GM21447 (cell line): ENCODE results near the gene ZNF425.
"Not testable (repeated sequence)": the region's sequence is repeated elsewhere in the genome, so short reads cannot be mapped to it uniquely, and the experiment has no call there.

Source experiments
- ATAC-seq: cut with Tn5 transposase; IDR thresholded peaks from one replicate; pipeline ENCODE4 v1.9.1; 2021; ENCODE audit not compliant: unreplicated experiment

Gene ZNF425

DNA sequence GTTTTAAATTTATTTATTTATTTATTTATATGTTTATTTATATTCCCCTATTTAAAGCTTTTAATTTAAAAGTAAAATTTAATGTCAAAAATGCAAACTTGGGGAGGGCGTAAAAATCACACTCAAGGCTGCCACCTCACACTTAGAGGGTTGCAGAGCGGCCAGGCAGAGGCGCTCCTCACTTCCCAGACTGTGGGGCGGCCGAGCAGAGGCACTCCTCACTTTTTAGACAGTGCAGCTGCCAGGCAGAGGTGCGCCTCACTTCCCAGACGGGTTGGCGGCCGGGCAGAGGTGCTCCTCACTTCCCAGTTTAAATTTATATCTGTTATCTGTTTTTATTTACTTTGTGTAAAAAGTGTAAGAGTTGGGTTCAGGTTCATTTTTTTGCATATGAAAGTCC lies 10.0 kb upstream of the ZNF425 start:
- ATAC-seq, result no peak

DNA sequence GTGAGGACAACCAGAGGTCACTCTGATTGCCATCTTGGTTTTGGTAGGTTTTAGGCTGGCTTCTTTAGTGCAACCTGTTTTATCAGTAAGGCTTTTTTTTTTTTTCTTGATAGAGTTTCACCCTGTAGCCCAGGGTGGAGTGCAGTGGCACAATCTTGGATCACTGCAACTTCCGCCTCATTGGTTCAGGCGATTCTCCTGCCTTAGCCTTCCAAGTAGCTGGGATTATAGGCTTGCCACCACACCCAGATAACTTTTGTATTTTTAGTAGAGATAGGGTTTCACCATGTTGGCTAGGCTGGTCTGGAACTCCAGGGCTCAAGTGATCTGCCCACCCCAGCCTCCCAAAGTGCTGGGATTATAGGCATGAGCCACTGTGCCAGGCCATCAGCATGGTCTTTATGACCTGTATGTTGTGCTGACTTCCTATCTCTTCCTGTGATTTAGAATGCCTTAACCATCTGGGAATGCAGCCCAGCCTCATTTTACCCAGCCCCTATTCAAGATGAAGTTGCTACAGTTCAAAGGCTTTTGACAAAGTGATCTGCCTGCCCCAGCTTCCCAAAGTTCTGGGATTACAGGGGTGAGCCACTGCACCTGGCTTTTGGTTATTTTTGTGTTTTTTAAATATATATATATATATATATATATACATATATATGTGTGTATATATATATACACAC lies 7.0 kb upstream of the ZNF425 start:
- no peak for ATAC-seq

DNA sequence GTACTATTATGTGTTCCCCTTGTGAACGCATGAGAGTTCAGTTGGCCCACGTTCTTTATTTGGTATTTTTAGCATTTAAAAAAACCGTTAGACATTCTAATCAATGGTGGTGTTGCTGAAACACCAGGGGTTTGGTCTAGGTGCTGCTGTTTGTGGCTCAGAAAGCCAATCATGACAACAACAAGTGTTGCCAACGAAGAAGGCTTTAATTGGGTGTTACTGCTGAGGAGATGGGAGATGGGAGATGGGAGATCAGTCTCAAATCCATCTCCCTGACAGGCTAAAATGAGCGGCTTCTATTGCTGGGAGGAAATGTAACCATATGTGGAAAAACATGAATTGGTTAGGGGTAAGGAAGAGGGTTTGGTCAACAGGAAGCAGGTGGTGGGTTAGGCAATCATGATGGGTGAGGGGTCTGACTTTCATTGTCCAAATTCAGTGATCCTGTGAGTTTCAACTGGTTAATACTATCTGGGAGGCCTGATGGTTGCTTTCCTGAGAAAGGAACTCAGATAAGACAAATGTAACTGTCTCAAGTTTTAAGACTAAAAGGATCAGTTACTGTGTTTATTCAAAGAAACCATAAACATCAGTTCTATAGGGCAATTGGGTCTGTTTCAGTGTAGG lies 4.6 kb upstream of the ZNF425 start:
- no peak for ATAC-seq

DNA sequence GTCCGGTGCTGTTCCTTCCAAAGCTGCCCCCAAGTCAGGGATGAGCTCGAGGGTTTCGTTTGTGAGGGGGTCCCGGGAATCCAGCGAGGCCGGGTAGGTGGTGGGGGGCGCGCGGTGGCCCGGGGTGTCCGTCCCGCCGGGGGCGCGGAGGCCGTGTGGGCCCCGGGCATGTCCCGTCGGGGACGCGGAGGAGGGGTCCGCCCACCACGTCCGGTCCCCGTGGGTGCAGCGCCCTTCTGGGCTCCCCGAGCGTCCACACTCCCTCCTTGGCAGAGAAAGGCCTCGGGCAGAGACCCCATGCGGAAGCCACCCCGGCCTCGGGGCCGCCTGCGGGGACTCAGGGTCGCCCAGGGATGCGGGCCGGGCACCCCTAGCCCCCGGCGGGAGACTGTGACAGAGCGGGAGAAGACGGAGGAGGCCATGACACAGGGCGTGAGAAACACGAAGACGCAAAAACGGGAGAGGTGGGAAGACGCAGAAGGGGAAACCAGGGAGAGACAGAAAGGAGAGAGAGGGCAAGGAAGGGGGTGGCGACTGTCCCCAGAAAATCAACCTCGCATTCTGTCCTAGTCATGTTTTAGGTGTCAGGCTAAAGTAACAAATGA lies 640 bp upstream of the ZNF425 start:
- ATAC-seq, result peak; percentile 51

DNA sequence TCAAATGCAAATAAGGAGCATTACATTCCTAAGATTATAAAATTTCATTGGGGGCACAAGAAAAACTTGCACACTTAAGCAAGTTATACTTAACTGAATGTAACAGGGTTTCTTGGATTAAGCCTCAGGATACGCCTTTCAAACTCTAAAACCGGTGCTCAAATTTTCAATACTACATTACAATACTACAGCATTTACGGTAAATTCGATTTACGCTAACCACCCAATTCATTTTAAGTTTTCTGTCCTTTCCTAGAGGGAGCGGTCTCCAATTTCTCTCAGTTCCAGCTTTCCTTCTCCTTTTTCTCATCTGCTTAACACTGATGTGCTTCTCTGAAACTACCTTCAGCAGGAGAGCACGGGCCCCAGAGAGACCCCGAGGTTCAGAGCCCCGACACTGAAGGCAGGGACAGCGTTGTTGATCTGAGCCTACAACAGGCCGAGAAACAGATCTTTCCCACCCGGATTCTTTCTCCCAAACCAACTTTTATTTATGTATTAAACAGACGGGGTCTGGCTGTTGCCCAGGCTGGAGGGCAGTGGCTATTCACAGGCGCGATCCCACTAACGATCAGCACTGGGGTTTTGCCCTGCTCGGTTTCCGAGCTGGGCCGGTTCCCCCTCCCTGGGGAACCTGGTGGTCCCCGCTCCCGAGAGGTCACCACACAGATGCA lies 798 bp downstream of the ZNF425 start:
- ATAC-seq, result no peak

DNA sequence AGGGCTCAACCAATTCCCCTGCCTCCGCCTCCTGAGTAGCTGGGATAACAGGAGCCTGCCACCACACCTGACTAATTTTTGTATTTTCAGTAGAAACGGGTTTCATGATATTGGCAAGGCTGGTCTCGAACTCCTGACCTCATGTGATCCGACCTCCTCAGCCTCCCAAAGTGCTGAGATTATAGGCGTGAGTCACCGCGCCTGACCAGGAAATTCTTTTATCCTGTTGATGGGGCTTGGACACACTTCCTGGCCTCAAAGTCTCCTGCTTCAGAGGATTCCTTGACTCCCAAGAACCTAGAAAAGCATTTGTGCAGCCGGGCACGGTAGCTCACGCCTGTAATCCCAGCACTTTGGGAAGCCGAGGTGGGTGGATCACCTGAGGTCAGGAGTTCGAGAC lies 16.2 kb downstream of the ZNF425 start:
- ATAC-seq, result no peak

DNA sequence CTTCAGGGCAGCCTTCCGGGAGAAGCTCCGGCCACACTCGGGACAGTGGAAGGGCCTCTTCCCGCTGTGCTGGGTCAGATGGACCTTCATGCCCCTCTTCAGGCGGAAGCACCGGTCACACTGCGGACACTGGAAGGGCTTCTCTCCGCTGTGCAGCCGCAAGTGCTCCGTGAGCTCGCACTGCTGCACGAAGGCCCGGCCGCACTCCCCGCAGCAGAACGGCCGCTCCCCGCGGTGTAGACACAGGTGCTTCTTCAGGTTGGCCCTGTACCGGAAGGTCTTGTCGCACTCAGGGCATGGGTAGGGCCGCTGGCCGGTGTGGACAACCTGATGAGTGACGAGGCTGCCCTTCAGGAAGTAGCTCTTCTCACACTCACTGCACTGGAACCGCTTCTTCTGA lies 21.4 kb downstream of the ZNF425 start:
- no peak for ATAC-seq

DNA sequence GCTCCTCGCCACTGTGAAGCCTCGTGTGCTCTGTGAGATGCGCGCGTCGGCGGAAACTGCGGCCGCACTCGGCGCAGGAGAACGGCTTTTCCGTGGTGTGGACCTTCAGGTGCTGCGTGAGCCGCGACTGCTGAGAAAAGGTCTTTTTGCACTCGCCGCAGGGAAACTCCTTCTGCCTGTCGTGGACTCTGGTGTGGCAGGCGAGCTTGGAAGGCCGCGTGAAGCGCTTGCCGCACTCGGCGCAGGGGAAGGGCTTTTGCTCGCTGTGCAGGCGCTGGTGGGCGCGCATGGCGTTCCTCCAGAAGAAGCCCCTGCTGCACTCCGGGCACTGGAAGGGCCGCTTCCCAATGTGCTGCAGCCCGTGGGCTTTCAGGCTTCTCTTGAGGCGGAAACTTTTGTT lies 21.9 kb downstream of the ZNF425 start:
- no peak for ATAC-seq

DNA sequence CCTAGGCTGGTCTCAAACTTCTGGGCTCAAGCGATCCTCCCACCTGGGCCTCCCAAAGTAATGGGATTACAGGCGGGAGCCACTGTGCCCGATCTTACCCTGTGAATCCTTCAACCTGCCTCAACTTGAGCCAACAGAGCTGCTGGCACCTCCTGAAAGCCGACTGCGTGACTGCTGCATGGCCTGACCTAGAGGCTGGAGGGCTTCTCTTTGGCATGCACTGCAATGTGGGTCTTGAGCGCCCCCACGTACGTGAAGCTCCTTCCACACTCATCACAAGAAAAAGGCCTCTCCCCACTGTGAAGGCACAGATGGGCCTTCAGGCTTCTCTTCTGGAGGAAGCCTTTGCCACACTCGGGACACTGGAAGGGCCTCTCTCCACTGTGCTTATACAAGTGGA lies 22.7 kb downstream of the ZNF425 start:
- ATAC-seq, result no peak

DNA sequence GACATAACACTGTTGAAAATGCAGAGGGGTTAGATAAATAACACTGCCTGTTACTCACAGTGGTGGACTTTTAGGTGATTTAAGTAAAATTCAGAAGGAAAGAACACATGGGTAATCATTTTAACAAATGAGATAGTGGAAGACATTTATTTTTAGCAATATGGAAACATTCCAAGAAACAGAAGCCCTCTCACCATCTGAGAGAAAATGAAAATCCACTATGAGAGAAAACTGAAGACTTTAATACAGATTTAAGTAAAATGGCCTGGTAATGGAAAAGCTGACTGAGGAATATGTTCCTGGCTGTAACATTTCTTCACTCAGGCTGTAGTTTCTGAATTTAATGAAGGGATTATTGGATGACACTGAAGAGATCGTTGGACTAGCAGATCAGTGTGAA lies 23.5 kb downstream of the ZNF425 start:
- no peak for ATAC-seq

DNA sequence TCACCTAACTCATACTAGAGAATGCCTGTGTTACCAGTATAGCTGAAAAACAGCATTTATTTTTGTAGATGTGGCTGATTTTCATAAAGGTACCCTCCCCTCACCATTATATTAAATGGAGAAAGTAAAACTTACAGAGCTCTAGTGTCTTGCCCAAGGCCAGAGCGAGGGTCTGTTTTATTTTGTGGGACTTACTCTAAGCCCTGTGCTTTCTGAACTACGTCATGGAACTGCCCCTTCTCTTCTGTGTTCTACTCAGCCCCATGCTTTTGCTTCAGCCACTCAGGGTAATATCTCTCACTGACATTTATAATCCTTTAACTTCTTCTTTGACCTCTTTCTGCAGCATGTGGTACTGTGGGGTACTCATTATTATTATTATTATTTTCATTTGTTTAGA lies 25.3 kb downstream of the ZNF425 start:
- ATAC-seq, result no peak

DNA sequence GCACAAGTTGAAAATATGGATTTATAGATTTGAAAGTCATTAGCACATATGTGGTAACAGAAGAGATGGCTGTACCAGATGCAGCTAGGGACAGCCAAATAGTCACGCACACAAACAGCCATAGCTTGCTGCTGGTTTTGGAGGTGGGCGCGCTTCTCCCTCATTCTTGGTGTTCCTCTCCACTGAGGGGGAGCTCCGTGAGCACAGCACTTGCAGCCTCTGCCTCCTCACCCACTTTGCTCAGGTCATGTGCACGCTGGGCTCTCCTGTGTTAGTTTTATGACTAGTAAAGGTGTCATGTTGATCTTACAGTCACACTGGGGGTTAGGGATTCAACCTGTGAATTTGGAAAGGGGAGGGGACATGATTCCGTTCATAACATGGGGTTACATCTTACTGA lies 27.1 kb downstream of the ZNF425 start:
- no peak for ATAC-seq

DNA sequence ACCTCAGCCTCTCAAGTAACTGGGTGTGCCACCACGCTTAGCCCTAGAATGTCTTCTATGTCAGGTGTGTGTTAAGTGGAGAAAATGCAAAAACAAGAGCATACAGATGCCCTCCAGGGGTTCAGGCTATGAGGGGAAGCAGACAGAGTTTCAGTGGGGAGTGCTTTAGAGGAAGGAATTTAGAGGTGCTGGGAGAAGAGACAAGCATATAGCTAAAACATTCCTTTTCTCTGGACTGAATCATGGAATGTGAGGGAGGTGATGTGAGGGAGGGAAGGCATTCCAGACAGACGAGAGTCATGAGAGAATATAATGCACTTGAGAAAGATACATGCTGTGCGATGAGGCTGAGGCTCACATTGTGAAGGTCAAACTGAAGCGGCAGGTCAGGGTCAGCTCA lies 29.0 kb downstream of the ZNF425 start:
- no peak for ATAC-seq

DNA sequence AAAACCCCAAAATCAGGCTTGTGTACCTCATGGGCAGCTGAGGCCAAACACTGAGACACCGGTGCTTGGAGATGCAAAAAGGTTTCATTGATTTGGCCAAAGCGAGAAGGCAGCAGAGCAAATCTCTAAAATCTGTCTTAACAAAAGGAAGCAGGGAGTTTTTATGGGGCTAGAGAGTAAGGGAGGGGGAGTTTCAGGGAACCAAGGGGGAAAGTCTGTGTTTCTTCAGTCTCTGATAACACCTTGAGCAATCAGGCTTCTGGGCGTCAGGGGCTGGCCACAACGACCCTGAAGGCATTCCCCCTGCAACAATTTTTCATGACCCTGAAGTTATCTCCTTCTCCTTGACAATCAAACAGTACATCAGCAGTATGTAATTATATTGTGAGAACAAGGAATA lies 32.9 kb downstream of the ZNF425 start:
- ATAC-seq, result no peak

DNA sequence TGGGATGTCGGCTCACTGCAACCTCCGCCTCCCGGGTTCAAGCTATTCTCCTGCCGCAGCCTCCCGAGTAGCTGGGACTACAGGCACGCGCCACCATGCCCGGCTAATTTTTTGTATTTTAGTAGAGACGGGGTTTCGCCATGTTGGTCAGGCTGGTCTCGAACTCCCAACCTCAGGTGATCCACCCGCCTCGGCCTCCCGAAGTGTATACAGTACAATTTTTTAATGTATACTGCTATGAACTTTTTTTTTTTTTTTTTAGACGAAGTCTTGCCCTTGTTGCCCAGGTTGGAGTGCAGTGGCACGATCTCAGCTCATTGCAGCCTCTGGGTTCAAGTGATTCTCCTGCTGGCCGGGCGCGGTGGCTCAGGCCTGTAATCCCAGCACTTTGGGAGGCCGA lies 33.9 kb downstream of the ZNF425 start:
- ATAC-seq, result not testable (repeated sequence)

DNA sequence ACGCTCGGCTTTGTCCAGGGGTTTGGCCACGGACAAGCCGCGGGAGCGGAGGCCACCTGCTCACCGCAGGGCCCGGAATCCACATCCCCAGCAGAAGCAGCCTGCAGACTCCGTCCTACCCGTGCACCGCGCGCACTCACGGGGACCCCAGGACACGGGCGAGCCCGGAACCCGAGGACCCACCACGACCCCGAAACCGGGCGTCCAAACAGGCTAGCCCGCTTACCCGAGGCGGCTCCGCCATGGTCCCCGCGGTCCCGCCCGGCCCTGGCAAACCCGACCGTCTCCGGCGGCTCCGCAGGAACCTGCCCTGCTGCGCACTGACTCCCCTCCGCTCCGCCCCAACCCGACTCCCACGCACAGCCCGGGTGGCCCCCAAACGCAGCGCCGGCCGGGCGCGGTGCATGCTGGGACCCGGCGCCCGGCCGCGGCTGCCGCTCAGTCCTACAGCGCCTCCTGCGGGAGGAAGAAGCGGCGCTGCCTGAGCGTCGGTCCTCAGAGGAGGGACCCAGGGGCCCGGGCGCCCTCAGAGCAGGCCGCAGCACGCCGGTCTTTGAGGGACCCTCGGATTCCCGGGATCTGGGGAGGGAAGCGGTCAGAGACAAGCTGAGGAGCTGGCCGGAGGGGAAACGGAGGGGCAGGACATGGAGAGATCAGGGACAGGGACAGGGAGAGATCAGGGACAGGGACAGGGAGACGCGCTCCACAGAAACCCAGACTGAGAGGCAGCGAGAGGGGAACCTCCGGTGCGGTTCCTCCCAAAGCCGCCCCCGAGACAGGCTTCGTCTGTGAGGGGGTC lies 35.5 kb downstream of the ZNF425 start, which contains the start of gene ZNF786:
Gene ZNF786, minus strand, starts transcription at position 322 of the 799 bp plus-strand sequence. Its CDS starts 78 bp downstream, at position 244.
- peak; percentile 74 for ATAC-seq

DNA sequence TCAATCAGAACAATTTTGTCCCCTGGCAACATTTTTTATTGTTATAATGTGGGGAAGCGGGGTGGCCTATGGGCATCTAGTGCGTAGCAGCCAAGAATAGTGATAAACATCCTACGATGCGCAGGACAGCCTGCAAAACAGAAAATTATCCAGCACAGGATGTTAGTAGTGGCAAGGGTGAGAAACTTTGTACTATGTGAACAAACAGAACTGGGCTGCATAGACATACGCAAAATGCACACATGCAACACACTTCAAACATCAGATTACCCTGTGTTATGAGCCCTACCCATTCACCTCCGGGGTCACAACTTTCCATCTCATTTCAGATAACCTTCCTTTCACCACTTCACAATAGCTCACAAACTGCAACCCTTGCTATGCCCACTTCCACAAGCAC lies 38.7 kb downstream of the ZNF425 start:
- ATAC-seq, result no peak

DNA sequence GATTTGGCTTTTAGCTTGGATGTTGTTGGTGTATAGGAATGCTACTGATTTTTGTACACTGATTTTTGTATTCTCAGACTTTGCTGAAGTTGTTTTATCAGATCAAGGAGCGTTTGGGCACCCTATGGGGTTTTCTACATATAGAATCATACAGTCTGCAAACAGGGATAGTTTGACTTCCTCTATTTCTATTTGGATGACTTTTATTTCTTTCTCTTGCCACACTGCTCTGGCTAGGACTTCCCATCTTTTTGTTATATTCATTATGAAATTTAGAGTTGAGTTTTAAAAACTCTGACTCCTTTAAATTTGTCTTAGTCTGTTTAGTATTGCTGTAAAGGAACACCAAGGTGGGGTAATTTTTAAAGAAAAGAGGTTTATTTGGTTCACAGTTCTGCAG lies 40.3 kb downstream of the ZNF425 start:
- ATAC-seq, result no peak

DNA sequence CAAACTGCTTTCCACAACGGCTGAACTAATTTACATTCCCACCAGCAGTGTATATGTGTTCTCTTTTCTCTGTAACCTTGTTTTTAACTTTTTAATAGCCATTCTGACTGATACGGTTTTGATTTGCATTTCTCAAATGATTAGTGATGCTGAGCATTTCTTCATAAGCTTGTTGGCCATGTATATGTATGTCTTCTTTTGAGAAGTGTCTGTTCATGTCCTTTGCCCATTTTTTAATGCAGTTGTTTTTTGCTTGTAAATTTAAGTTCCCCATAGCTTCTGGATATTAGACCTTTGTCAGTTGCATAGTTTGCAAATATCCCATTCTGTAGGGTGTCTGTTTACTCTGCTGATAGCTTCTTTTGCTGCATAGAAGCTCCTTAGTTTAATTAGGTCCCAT lies 41.7 kb downstream of the ZNF425 start:
- no peak for ATAC-seq

DNA sequence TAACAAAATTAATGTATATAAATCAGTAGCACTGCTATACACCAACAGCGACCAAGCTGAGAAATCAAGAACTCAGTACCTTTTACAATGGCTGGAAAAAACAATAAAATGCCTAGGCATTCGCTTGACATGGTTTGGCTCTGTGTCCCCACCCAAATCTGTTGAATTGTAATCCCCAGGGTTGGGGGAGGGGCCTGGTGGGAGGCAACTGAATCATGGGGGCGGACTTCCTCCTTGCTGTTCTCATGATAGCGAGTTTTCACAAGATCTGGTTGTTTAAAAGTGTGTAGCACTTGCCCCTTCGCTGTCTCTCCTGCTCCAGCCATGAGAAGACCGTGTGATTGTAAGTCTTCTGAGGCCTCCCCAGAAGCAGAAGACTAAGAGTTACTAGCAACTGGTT lies 44.2 kb downstream of the ZNF425 start:
- ATAC-seq, result no peak

DNA sequence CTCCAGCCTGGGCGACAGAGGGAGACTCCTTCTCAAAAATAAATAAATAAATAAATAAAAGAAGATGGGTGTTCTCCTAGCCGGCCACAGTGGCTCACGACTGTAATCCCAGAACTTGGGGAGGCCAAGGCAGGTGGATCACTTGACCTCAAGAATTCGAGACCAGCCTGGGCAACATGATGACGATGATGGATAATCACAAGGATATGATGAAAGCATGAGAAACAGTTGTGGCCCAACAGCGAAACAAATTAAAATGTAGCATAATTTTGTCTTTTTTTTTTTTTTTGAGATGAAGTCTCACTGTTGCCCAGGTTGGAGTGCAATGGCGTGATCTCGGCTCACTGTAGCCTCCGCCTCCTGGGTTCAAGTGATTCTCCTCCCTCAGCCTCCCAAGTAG lies 48.5 kb downstream of the ZNF425 start:
- no peak for ATAC-seq
